Liver (tissue), 9 donors: ENCODE results near the gene BCL2L1. TPM values are rescaled to one million over a fixed set of nuclear protein-coding genes. Genes with fewer than 3 reads are reported as not detected.

Source experiments
- DNase-seq: peaks from one replicate; pipeline ENCODE4 v3.0.0-alpha.2; 2017; ENCODE audit warnings: low spot score
- H3K27ac ChIP-seq, 2 donors: one replicate each; pipeline ENCODE4 v1.7.0; 2013; ENCODE audit warnings: inconsistent platforms in 2 of 2, low read length in 2 of 2, control low read depth in 1 of 2, low read depth in 1 of 2, mild to moderate bottlenecking in 1 of 2
- H3K27me3 ChIP-seq, 4 donors: one replicate each; pipeline versions ENCODE4 v1.6.1 to v1.7.0; 2013; ENCODE audit warnings: low read length in 3 of 4, inconsistent platforms in 1 of 4, mild to moderate bottlenecking in 1 of 4, moderate library complexity in 1 of 4; ENCODE audit not compliant: control insufficient read depth in 4 of 4, insufficient read depth in 4 of 4
- H3K36me3 ChIP-seq, 4 donors: one replicate each; pipeline versions ENCODE4 v1.6.1 to v1.7.0; 2013; ENCODE audit warnings: low read length in 3 of 4, mild to moderate bottlenecking in 3 of 4, low read depth in 1 of 4, moderate library complexity in 1 of 4; ENCODE audit not compliant: control insufficient read depth in 4 of 4, insufficient read depth in 3 of 4
- H3K4me1 ChIP-seq, 4 donors: one replicate each; pipeline versions ENCODE4 v1.6.1 to v1.7.0; 2013; ENCODE audit warnings: low read length in 3 of 4, mild to moderate bottlenecking in 3 of 4, moderate library complexity in 1 of 4; ENCODE audit not compliant: control insufficient read depth in 4 of 4, insufficient read depth in 4 of 4
- H3K4me3 ChIP-seq, 3 donors: one replicate each; pipeline versions ENCODE4 v1.6.1 to v1.7.0; 2013; ENCODE audit warnings: low read length in 3 of 3, control low read depth in 1 of 3, low read depth in 1 of 3, mild to moderate bottlenecking in 1 of 3
- H3K9ac ChIP-seq, 2 donors: one replicate each; pipeline ENCODE4 v1.7.0; 2013; ENCODE audit warnings: low read length in 2 of 2, mild to moderate bottlenecking in 2 of 2, moderate library complexity in 2 of 2, control low read depth in 1 of 2, low read depth in 1 of 2
- H3K9me3 ChIP-seq, 4 donors: one replicate each; pipeline versions ENCODE4 v1.6.1 to v1.7.0; 2013; ENCODE audit warnings: low read length in 3 of 4; ENCODE audit not compliant: control insufficient read depth in 4 of 4
- ATF3 ChIP-seq: IDR thresholded peaks from 2 replicates; pipeline ENCODE4 v1.6.1; 2016; ENCODE audit warnings: antibody characterized with exemption
- CTCF ChIP-seq: fragments of 150-350 bp; IDR thresholded peaks from 2 replicates; pipeline ENCODE4 v1.5.1; 2017; ENCODE audit warnings: improper control_type of control experiment, low read depth, low read length; ENCODE audit not compliant: missing input control
- EGR1 ChIP-seq, 2 donors: IDR thresholded peaks; 2 replicates each; pipeline ENCODE4 v1.6.1; 2016 to 2018; ENCODE audit warnings: antibody characterized with exemption in 2 of 2, low read depth in 2 of 2
- FOXA1 ChIP-seq: IDR thresholded peaks from 2 replicates; pipeline ENCODE4 v1.6.1; 2016; ENCODE audit warnings: antibody characterized with exemption
- FOXA2 ChIP-seq: IDR thresholded peaks from 2 replicates; pipeline ENCODE4 v1.6.1; 2016; ENCODE audit warnings: antibody characterized with exemption
- GABPA ChIP-seq, 2 donors: IDR thresholded peaks in 1 of 2; conservative IDR thresholded peaks in 1 of 2; 2 replicates each; pipeline ENCODE4 v1.6.1; 2016; ENCODE audit warnings: antibody characterized with exemption in 2 of 2, mild to moderate bottlenecking in 1 of 2, moderate library complexity in 1 of 2
- HNF4A ChIP-seq, 2 donors: conservative IDR thresholded peaks; 2 replicates each; pipeline ENCODE4 v1.6.1; 2016; ENCODE audit warnings: antibody characterized with exemption in 2 of 2, mild to moderate bottlenecking in 2 of 2
- HNF4G ChIP-seq: IDR thresholded peaks from 2 replicates; pipeline ENCODE4 v1.6.1; 2016; ENCODE audit warnings: antibody characterized with exemption
- JUND ChIP-seq, 2 donors: IDR thresholded peaks; 2 replicates each; pipeline ENCODE4 v1.6.1; 2016; ENCODE audit warnings: antibody characterized with exemption in 2 of 2
- MAX ChIP-seq: IDR thresholded peaks from 2 replicates; pipeline ENCODE4 v1.6.1; 2016; ENCODE audit warnings: antibody characterized with exemption
- NR2F2 ChIP-seq: IDR thresholded peaks from 2 replicates; pipeline ENCODE4 v1.6.1; 2016; ENCODE audit warnings: antibody characterized with exemption
- RAD21 ChIP-seq, 2 donors: IDR thresholded peaks; 2 replicates each; pipeline ENCODE4 v1.6.1; 2016; ENCODE audit warnings: antibody characterized with exemption in 2 of 2, mild to moderate bottlenecking in 2 of 2
- REST ChIP-seq: IDR thresholded peaks from 2 replicates; pipeline ENCODE4 v1.6.1; 2016; ENCODE audit warnings: antibody characterized with exemption, mild to moderate bottlenecking
- RXRA ChIP-seq, 2 donors: IDR thresholded peaks; 2 replicates each; pipeline ENCODE4 v1.6.1; 2017 to 2018; ENCODE audit warnings: antibody characterized with exemption in 2 of 2, mild to moderate bottlenecking in 1 of 2
- SP1 ChIP-seq: IDR thresholded peaks from 2 replicates; pipeline ENCODE4 v1.6.1; 2018; ENCODE audit warnings: antibody characterized with exemption, mild to moderate bottlenecking
- TAF1 ChIP-seq: conservative IDR thresholded peaks from 2 replicates; pipeline ENCODE4 v1.6.1; 2016; ENCODE audit warnings: antibody characterized with exemption, mild to moderate bottlenecking
- YY1 ChIP-seq: IDR thresholded peaks from 2 replicates; pipeline ENCODE4 v1.6.1; 2016; ENCODE audit warnings: antibody characterized with exemption, mild to moderate bottlenecking
- ZBTB33 ChIP-seq: IDR thresholded peaks from 2 replicates; pipeline ENCODE4 v1.6.1; 2016; ENCODE audit warnings: antibody characterized with exemption
- WGBS: extraction: QIAGEN DNeasy Blood & Tissue Kit; methylation state at CpG from one replicate; pipeline ENCODE4 v1.1.7; 2013; 5-methylcytosine and 5-hydroxymethylcytosine counted together
- polyA plus RNA-seq, 2 donors: library from polyadenylated mRNA; stranded (reverse) in 1 of 2; unstranded in 1 of 2; fragments of 200-250 nt in 1 of 2; fragments of >200 nt in 1 of 2; fragmentation: Nextera tagmentation in 1 of 2; extraction: Ambion mirVana in 1 of 2; gene quantifications; one replicate each; pipeline versions ENCODE4 v1.2.1 to v1.2.3, GENCODE V29; 2013 to 2015
- total RNA-seq, 2 donors: library from RNA; depleted of rRNA; stranded (reverse); fragments of >200 nt; gene quantifications; one replicate each; pipeline ENCODE4 v1.2.3, GENCODE V29; 2014
- donor health status: healthy.
- donor health status: healthy.
- donor health status: healthy.
- donor health status: healthy.
- donor health status: healthy.

BCL2L1 gene
- total RNA-seq = 100 to 1,000 TPM in 1 of 2 donors, 10 to 100 TPM in 1; 48.4 to 124 TPM
- polyA plus RNA-seq = 10 to 100 TPM; 29.7 to 43.7 TPM

- no peak for TF ChIP-seq YY1
- TF ChIP-seq HNF4G = no peak
- no peak for TF ChIP-seq ATF3
- no peak for TF ChIP-seq EGR1 (IDR thresholded peaks at IDR 0.05; ENCODE audit: low read depth in 2 of 2)
- peak in 1 of 2 donors; percentile 19 for TF ChIP-seq GABPA (IDR thresholded peaks at IDR 0.05 in 1 of 2, conservative IDR thresholded peaks at IDR 0.05 in 1 of 2)
- TF ChIP-seq JUND (IDR thresholded peaks at IDR 0.05) = no peak
- TF ChIP-seq REST = no peak
- peak; percentile 22 for TF ChIP-seq MAX
- peak; percentile 71 to 82 for TF ChIP-seq RAD21 (IDR thresholded peaks at IDR 0.05)
- TF ChIP-seq ZBTB33 = no peak
- peak; percentile 90 for TF ChIP-seq CTCF
- peak in 1 of 2 donors; percentile 13 for TF ChIP-seq HNF4A (conservative IDR thresholded peaks at IDR 0.05)
- no peak for TF ChIP-seq FOXA1
- TF ChIP-seq TAF1 = no peak
- TF ChIP-seq SP1 = peak; percentile 25
- peak; percentile 31 to 38 for TF ChIP-seq RXRA (IDR thresholded peaks at IDR 0.05)
- TF ChIP-seq FOXA2 = no peak
- TF ChIP-seq NR2F2 = peak; percentile 32
- WGBS = under 1% methylated on average over 38 of the region's 38 CpGs
Measured at GRCh38 chr20:31722257-31723068, at the start of gene BCL2L1. BCL2L1 (minus strand) TSS chr20:31722868; CDS start chr20:31722218, 650 bp downstream.

More at GRCh38 chr20:31722257-31723068, at the start of gene BCL2L1:
- Histone ChIP-seq H3K36me3 (peaks cover 0 to 3% (median 1%) of the 10 kb centered on the region in 4 donors), H3K9me3 (no peaks in the 10 kb centered on the region), H3K9ac (peak within 1 kb of the TSS; percentile 92 to 93), H3K4me1 (peaks cover 5 to 45% (median 26%) of the 10 kb centered on the region in 4 donors), H3K27ac (peak within 1 kb of the TSS; percentile 93 to 97), H3K4me3 (peak within 1 kb of the TSS; percentile 93 to 96 (median 93)), H3K27me3 (no peaks in the 10 kb centered on the region)
- DNase-seq = peak; percentile 76
